Thyroid gland (tissue), 4 donors: Measurements from ENCODE around the gene TMEM174.

ENCODE experiments used
- POLR2A ChIP-seq, 2 donors: fragments of 450-650 bp; IDR thresholded peaks; one replicate each; pipeline ENCODE4 v1.6.1; 2017; ENCODE audit warnings: antibody characterized with exemption in 2 of 2, mild to moderate bottlenecking in 2 of 2, moderate library complexity in 1 of 2
- TF ChIP-seq, protein P1 (sequence below), 6 experiments: fragments of 200-600 bp in 3 of 6; fragments of 450-650 bp in 3 of 6; sonication (generic) in 3 of 6; IDR thresholded peaks; one replicate each; pipeline ENCODE4 v1.5.1; 2016 to 2019; ENCODE audit warnings: antibody characterized with exemption in 6 of 6, mild to moderate bottlenecking in 2 of 6, inconsistent platforms in 1 of 6, moderate library complexity in 1 of 6

DNA sequence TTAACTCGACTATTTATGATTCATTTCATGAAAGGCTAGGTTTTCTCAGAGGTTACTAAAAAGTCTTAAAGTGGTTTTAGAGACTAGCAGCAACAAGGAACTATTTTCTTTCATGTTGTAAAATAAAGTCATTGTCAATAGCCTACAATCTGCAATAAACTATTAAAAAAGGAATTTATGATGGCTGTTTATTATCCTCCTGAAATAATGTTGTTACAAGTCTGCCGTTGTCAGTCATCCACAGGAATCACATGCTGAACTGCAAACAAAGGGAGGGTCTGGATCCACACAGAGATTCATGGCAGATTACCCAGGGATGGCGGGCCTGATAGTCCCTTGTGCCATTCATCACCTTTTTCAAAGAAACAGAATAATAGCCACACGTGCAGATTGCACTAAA, 49.2 kb downstream of the TMEM174 start:
- TF ChIP-seq POLR2A (IDR thresholded peaks at IDR 0.05), result no peak
- TF ChIP-seq, protein P1, sequence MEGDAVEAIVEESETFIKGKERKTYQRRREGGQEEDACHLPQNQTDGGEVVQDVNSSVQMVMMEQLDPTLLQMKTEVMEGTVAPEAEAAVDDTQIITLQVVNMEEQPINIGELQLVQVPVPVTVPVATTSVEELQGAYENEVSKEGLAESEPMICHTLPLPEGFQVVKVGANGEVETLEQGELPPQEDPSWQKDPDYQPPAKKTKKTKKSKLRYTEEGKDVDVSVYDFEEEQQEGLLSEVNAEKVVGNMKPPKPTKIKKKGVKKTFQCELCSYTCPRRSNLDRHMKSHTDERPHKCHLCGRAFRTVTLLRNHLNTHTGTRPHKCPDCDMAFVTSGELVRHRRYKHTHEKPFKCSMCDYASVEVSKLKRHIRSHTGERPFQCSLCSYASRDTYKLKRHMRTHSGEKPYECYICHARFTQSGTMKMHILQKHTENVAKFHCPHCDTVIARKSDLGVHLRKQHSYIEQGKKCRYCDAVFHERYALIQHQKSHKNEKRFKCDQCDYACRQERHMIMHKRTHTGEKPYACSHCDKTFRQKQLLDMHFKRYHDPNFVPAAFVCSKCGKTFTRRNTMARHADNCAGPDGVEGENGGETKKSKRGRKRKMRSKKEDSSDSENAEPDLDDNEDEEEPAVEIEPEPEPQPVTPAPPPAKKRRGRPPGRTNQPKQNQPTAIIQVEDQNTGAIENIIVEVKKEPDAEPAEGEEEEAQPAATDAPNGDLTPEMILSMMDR (IDR thresholded peaks at IDR 0.05), result no peak
